TTC549 (cell line): ENCODE measurements around the gene PAPPA.

Experiments
- FAIRE-seq: peaks from 2 replicates; lab custom pipeline; 2012; peaks lifted over from hg19 to GRCh38; lab: Jason Lieb, UNC

PAPPA gene

DNA sequence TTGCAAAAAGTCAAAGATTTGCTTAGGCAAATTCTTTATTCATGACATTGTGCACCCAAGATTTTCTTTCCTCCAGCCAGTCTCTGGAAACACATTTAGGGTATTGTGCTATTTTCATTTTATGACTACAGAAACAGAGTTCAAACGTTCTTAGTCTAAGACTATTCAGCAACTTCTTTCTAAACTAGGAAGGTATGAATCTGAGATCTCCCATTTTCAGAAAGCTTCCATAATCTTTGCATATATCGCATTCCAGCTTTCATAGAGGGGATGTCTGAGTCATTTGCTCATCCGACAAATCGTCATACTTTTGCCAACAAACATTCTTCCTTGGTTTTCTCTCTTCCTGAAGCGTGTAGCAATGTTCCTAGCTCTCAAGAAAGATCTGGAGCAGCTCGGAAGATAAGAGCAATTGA lies 1.6 kb upstream of the PAPPA start:
- FAIRE-seq = peak; percentile 96

DNA sequence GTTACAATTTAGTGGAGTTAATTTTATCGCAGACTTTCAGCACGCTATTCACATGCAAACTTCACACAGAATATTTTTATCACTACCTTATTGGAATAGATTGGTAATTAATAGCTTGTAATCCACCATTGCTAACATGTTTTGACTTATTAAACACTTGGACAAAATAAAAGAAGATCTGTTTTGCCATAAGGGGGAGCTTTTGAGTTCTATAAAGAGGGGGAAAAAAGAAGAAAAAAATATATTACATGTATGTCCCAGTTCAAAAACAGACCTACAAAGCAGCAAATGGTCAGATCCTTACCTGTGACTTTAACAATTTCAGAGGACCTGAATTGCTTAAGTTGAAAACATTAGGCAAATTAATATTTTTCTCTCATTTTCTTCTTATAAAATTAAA lies 1.2 kb upstream of the PAPPA start:
- no peak for FAIRE-seq

DNA sequence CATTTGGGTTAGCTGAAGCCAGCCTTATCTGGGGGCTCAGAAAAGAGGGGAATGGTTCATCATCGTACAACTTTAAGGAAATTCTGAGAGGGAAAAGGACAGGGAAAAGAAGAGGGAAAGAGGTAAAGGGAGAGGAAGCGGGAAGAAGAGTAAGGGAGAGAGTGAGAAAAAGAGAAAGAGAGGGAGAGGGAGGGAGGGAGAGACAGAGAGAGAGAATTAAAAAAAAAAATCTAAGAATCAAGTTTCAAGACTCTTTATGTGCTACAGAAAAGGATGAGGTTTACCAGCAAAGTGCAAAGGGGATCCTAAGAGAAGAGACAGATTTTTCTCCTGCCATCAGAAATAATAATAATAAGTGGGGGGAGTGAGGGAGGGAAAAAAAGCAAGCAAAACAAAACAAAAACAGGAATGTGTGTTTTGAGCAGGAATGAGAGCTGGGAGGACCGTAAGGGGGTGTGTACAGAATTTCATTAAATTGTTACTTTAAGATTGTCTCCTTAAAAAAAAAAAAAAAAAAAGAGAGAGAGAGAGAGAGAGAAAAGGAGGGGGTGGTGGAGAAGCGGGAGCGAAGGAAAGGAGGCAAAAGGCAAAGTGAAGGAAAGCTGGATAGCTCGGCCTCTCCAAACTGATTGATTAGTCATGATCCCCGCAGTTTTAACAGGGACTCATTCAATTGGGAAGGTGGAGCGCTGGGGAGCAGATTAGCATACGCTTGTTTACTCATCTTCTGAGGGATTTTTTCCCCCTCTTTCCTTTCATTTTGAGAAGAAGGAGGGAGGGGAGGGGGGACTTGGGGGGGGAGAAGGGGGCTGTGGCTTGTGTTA lies 438 bp upstream of the PAPPA start:
- peak; percentile 61 for FAIRE-seq

DNA sequence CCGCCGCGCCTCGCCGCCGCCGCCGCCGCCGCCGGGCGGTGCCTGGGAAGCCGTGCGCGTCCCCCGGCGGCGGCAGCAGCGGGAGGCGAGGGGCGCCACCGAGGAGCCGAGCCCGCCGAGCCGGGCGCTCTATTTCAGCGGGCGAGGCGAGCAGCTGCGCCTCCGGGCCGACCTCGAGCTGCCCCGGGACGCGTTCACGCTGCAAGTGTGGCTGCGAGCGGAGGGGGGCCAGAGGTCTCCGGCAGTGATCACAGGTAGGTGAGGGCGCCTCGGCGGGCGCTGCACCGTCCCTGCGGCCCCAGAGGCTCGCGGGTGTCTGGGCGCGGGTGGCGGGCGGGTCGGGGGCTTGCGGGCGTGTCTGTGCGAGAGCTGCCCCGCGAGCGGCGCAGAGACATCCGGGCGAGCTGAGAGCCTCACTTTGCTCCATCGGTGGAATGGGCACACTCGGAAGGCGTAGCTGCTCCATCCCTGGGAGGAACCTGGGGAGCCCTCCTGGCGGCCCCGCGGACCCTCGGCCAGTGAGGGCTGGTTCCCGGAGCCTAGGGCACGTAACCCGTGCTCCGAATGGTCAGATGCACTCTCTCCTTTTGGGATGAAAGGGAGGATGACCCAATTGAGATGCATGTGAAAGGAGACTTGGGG lies 864 bp downstream of the PAPPA start:
- no peak for FAIRE-seq

DNA sequence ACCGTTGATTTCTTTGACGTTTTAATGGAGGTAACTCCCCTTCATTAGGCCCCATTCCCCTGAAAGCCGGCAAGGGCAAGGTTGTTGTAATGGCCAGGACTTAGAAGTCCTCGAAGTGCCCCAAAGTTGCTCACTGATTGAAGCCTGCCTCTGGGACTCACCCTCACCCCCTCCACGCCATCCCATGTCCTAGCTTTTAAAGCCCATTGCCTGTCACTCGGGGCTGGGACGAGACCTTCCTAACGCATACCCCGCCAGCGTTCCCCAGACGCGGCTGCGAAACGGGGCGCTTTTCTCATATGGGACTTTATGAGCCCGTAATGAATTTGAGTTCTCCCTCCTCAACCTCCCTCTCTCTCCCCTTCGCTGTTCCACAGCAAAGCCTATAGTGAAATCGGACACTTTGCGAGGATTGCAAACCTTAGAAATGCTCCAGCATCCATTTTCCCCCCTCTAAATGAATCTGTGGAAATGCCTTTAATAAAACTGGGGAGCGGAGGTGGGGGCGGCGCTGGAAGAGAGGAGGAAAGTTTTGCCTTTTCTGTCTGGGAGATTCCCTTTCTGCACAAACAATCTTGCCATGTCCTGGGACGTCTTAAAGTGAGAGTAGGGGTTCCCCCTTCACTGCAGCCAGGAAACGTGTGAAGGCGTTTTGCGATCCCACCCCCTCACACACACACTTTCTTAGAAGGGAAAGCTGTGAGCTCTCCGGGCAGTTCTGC lies 1.5 kb downstream of the PAPPA start:
- no peak for FAIRE-seq

DNA sequence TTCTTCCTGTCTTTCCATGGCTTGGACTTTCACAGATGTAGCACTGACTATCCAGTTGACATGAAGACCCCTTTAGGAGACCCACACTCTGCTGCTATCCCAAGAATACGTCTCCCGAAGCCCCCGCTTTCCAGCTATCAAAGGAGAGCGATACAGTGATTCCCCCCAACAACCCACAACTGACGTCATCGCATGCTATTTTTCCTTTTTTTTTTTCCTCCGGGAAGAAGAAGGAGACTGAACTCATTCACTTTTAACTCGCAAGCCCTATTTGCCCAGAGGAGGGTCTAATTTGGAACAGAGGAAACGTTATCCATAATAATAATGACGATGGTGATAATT lies 2.1 kb downstream of the PAPPA start:
- no peak for FAIRE-seq

DNA sequence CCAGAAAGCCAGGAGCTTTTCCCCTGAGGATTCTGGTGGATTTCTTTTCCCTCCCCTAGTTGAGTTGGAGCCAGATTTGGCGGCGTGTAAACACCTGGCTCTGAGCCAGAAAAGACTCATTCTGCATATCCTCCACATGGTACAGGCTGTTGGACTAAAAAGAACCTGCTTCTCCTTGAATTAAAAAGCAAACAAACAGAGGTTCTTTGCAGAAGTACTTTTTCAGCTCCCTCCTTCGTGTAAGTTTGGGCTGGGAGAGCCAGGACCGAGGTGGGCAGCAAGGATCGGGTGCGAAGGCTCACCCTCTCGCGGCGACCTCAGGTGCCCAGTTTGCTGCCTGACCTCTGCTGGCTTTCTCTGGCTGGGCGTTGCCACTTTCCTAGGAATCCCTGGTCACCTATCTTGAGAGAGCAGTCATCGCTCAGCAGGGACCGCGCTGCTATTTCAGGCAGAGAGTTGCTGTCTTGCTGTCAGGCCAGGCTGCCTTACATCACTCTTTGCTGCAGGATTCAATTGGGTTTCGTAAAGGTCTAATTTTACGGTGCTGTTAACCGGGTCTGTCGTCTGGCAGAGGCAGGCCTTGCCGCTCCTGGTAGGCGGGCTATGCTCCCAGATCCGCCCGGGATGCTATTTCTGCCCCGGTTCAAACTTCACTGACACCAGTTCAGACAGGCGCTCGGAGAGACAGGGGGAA lies 3.2 kb downstream of the PAPPA start:
- FAIRE-seq = no peak

DNA sequence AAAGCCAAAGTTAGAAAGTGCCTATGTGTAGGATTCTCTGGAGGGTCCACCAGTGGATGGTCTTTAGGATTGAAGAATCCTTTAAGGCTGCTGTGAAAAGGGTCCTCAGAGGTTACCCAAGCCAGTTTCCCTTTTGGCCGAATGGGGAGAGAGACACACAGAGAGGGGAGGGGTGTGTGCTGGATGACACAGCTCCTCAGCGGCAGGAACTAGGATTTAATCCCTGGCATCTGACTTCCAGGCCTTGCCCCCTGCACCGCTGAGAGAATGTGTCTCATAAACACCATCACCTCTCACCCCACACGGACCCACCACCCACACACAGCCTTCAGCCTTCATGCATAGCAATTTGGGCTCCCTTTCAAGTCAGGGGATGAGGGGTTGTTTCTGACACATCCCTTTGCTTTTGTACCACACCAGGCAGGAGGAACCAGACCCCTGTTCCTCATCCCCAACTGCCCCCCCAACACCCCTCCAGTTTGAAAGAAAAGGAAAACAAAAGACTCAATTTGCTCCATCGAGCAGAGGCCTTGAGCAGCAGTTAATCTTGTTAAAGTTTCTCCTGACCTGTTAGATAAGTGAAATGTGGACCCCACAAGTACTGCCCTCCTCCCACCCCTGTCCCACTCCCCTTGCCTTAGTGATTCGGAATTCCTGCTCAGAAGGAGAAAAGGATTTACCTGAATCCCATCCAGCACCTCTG lies 4.0 kb downstream of the PAPPA start:
- FAIRE-seq = no peak

DNA sequence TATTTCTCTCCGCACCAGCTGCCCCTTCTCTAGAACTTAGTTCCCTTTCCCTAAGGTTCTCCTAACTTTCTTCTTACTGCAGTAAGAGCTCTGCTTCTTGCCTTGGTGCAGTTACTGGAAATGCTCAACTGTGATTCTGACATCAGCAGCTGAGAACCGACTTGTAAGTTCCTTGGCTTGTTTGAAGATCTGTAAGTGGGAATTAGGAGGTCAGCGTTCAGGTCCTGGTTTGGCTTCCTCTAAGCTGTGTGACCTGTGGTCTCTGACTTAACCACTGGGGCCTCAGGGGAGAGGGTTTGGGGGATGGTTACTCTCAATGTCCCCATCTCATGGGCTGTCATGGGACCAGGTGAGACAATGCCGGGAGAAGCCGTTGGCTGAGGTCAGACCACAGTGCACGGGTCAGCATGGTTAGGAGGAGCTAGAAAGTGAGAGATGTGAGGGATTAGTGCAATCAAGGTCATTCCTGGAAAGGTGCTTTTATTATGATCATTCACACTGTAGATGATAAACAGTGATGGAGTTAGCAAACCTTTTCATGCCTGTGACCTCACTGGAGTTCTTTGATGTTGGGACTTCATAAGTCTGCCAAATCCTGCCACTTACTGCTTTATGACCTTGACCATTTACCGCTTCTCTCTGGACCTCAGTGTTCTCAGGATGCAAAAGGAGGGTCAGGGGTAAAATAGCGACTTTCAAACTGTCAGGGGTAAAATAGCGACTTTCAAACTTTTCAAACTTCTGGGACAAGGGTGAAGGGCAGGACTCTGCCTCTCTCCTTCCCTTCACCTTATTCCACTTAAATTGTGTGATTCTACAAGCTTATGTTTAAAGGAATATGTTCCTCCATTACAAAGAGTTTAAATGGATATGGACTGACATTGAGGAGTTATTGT lies 7.3 kb downstream of the PAPPA start:
- no peak for FAIRE-seq

DNA sequence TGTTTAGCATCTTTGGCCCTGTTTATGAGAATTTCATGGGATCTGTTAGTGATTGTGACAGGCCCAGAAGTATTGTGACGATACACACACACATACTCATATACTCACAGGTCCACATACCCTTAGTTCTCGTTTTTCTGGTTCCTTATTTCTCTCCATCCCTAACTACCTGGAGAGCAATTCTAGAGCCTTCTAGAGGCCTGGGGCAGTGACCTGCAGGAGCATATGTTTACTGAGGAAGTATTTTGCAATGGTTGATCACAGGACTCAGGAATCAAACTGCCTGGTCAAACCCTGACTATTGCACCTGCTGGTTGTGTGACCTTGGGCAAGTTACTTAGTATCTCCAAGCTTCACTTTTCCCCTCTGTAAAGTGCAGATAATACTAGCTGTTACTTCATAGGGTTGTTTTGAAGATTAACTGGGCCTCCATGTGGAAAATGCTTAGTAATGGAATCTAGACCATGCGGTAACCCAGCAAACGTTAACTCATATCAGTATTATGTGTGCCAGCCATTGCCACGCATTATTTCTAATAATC lies 8.7 kb downstream of the PAPPA start:
- no peak for FAIRE-seq

DNA sequence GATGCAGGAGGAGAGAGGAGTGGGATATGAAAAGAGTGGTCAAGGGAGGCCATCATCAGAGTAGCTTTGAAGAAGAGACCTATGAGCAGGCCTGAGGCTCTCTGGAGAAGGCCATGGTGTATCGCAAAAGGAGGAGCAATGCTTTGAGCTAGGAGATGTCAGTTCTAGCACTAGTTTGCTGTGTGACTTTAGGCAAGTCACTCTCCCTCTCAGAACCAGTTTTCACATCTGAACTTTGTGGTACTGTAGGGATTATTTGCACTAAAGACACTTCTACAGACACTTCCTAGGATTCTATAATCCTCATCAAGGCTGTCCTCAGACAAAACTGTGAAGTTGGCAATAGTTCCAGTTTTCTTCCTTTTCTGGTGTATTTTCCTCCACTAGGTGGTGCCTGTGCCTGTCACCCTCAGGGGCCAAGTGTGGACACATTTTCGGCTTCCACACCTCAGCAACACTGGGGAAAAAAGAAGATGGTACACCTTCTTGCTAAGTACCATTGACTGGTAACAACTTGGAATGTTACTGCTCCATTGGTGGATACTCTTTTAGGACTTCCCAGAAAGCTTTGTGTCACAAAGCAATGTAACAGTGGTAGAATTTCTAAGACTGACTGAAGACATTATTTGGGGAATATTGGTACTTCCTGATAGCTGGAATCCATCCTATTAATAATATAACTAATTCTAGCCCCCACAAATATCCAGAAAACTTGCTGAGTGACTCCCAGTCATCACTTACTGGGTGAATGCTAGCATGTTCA lies 9.9 kb downstream of the PAPPA start:
- no peak for FAIRE-seq

DNA sequence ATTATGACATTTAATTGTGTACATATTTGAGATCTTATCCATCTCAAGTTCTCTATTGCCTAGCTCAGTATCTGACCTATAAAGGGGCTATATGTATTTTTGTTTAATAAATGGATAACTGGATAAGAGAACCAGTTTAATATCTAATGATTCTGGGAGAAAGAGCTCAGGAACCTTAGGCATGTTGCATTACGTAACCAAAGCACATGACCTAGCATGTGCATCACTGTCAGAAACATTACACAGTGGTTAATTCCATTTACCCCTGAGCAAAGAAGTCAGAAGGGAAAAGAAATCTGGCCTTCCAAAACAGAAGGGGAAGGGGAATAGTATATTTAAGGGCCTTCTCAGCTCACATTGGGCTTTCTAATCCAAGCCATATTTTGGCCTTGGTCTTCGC lies 12.3 kb downstream of the PAPPA start:
- no peak for FAIRE-seq

DNA sequence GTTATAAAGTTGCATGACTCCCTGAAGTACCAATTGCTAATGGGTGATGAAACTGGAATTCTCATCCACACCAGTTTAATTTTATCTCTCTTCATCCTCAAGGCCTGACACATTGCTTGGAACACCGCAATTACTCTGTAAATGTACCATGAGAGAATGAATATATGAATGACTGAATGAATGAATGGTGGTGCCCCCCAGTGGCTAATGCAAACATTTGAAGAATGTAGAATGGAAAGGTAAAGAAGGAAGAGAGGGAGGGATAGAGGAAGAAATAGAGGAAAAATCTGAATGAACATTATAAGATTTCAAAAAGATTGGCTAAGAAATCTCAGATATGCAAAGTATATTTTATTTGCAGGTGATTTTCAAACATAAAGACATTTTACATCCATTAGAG lies 13.1 kb downstream of the PAPPA start:
- FAIRE-seq = no peak

DNA sequence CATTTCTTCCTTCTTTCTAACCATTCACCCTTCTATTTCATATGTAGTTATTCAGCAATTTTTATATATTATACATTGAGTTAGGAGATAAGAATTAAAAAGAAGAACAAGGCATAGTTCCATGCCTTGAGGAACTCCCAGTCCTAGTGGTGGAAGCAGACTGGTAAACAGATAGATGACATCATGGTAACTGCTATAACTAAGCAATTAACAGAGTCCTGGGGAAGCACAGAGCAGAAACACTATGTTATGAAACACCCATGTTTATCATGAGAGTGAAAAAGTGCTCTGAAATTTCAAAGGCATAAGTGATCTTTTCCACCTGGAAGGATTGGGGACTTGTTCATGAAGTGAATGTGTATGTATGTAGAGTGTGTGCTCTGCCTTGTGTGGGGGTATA lies 14.6 kb downstream of the PAPPA start:
- FAIRE-seq = no peak

DNA sequence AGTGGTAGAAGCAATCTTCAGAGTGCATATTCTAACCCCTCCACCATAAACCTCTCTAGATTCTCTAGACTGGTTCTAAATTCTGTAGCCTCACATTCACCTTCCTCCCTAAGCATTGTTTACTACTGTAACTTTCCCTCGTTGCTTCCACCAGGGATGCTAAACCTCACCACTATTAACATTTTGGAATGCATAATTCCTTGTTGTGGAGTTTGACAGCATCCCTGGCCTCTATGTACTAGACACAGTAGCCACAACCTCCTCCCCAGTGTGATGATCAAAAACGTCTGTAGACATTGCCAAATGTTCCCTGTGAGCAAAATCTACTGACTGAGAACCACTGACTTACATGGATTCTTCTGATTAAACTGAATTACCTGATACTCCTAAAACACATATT lies 18.6 kb downstream of the PAPPA start:
- no peak for FAIRE-seq

DNA sequence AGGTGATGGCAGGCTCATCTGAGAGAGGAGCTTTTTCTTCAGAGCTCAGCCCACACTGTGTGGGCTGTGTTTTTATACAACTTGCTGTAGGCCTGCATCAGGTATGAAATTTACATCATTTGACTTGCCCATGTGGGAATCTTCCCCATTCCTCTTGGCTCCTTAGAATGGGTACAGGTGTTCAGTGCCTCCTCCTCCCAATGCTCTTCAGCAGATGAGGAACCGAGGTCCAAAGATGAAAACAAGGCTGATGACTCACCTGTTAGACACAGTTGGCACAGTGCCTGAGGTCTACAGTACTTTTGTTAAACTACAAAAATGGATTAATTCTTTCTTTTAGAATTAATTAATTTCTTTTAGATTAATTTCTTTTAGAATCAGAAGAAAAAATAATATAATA lies 20.8 kb downstream of the PAPPA start:
- no peak for FAIRE-seq

DNA sequence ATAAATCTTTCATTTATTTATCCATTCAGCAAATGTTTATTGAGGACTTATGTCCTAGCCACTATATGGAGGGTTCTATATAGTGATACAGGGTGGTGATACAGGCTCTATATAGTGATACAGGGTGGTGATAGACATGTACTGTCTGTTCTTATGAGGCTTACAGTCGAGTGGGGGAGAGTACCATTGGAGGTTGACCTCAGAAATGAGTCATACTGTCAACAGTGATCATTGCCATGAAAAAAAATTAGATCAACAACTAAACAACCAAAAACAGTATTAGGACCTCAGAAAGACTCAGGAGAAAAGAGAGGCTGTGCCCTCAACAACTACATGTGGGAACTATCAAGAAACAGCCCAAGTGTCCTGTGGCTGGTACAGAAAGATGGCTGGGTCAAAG lies 22.0 kb downstream of the PAPPA start:
- FAIRE-seq = no peak

DNA sequence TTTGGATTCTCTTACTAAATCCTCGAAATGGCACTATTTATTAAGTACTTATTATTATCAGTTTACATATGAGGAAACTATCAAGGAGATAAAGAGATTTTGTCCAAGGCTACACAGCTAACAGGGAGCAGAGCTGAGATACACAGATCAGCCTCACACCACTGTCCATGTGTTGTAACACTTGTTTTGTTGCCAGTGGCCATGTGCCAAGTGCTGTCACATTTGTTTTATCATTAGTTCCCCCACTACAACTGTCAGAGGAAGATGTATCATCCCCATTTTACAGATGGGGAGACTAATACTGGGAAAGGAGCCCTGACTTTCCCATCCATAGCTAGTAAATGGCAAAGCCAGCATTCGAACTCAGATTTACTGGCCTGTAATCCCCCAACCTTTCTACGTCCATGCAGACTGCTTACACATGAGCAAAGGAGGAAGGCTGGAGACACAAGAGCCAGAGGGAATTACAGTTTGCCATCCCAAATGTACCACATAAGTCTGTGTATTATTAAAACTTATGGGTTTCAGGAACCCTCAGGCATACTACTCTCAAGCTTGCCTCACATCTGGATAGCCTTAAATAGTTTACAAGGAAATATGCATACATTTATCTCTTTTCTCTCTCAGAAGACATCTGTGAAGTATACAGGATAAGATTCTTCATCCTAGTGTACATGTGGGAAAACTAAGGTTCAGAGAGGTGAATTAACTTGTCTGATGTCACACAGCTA lies 25.1 kb downstream of the PAPPA start:
- FAIRE-seq = no peak

DNA sequence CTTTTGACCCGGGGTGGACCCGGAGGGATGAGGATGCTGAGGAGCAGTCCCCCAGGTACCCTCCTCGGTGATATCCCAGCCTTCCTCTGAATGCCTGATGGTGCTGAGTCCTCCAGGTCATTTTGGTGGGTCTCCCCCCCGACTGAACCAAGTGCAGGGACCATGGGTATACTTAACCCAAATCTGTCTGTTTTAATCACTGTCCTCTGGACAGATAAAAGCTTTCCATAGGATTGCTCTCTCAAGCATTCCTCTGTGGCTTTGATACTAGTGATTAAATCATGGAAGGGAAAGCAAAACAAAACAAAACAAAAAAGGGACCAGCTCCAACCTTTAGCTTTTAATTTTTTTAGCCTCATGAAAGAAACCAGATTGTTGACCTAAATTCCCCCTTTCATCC lies 26.0 kb downstream of the PAPPA start:
- no peak for FAIRE-seq
